HEK293T (cell line): ENCODE measurements around the gene SGSM2.

ENCODE experiments used
- BHLHE40 ChIP-seq: fragments of 450-650 bp; IDR thresholded peaks from 2 replicates; pipeline ENCODE4 v1.6.1; 2016; ENCODE audit warnings: mild to moderate bottlenecking, moderate library complexity, borderline replicate concordance
- FOXK2 ChIP-seq: fragments of 450-650 bp; IDR thresholded peaks from 2 replicates; pipeline ENCODE4 v1.6.1; 2016; ENCODE audit warnings: mild to moderate bottlenecking

GRCh38 chr17:2421315-2422147, 84.2 kb downstream of the SGSM2 start:
- no peak for TF ChIP-seq BHLHE40
- no peak for TF ChIP-seq FOXK2
